Astrocyte of the cerebellum (primary cell): Measurements from ENCODE around the gene ITGA11.
A peak's percentile ranks its signal among the peaks of the same experiment; 100 is the strongest.

Experiments
- DNase-seq: peaks from one replicate; pipeline ENCODE4 v3.0.0-alpha.2; 2011; ENCODE audit warnings: low read depth
- H3K4me3 ChIP-seq: 2 replicates; pipeline ENCODE4 v1.5.1; 2011; ENCODE audit warnings: mild to moderate bottlenecking, low read depth, low read length, moderate library complexity
- CTCF ChIP-seq: IDR thresholded peaks from 2 replicates; pipeline ENCODE4 v1.5.1; 2012; ENCODE audit warnings: low read length, low read depth, moderate library complexity, mild to moderate bottlenecking; ENCODE audit errors: missing control alignments
- in situ Hi-C: cut with HindIII; loops from 2 replicates; pipeline ENCODE4 v1.10.0; 2017; ENCODE audit warnings: low sequenced_read_pairs

The ITGA11 gene

DNA sequence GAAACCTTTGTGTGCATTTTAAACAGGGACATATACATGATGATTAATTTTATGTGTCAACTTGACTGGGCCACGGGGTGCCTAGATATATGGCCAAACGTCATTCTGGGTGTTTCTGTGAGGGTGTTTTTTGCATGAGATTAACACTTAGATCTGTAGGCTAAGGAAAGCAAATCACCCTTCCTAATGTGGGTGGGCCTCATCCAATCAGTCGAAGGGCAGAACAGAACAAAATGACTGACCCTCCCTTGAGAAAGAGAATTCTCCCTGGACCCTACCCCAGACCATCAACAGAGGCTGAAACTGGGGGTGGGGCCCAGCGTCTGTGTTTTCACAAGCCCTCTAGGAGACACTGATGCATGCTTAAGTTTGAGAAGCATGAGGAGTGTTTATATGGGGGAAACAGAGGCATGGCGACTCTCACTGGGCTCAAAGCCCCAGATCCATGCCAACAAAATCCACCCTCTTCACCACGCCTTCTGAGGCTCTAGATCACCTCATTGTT, 56.2 kb downstream of the ITGA11 start:
- in situ Hi-C loops, result no loop called here
- no peak for TF ChIP-seq CTCF

DNA sequence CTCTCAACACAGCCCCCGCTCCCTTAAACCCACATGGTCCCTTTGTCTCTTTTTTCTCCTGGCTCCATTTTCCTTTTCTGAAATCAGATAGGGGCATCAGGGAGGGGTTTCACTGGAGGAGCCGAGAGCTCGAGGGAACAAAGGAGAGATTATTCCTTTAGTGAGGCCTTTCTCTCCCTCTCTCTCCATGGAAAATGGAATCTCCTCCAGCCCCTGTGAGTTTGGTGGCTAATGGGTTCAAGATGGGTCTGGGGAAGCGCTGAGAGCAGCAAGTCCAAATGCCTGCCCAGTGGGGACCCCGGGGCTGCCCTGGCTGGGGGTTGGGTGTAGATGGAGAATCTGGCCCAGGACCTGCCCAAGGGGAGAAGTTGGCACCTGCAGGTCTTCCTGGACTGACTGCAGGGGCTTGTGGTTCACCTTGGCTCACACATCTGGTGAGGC, 56.8 kb downstream of the ITGA11 start:
- DNase-seq, result no peak
- TF ChIP-seq CTCF, result no peak
- in situ Hi-C loops, result no loop called here
- no peak overlapping the region for H3K4me3 ChIP-seq

More for the DNA sequence above, 56.2 kb downstream of the ITGA11 start:
- DNase-seq, result no peak
- no peak overlapping the region for H3K4me3 ChIP-seq

DNA sequence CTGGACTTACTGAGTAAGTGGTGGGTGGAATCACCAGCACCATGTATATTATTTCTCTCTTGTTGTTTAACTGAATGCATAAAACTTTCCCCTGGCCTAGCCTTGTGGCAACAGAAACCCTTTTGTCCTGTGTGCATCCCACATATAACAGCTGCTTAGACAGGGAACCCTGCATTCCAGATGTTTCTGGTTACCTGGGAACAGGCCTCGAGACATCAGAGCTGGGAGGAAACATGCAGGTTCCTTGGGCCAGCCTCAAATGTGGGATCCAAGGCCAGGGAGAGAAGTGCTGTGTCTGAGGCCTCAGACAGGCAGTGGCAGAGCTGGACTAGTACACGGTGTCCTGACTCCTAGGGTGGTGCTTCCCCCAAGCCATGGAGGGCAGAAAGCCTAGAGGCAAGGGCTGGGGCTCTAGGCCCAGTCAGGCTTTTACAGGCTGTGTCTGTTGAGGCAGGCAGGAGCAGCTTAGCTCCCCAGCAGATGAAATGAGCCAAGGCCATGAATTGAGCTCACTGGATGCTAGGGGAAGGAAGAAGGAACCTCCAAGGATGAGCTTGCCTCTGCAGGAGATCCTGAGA, 57.7 kb downstream of the ITGA11 start:
- DNase-seq, result no peak
- in situ Hi-C loops, result no loop called here
- no peak for TF ChIP-seq CTCF
- H3K4me3 ChIP-seq, result no peak overlapping the region

DNA sequence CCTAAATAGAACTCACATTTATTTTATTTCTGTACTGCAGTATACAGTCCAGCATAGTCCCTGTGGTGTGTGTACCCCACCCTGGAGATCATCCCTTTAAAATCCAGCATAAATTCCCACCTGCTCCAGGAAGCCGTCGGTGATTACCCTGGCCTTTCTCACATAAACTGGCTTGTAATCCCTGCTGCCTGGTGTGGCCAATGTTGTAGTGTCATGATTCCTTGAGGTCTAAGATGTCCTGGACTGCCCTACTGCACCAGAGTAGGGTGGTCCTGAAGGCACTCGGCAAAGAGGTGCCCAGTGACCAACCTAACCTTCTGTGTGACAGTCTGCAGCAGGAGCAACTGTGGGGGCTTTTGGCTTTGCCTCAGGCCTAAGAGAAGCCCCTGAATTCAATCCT, 58.9 kb downstream of the ITGA11 start:
- no peak for TF ChIP-seq CTCF
- no peak overlapping the region for H3K4me3 ChIP-seq
- in situ Hi-C loops, result no loop called here
- no peak for DNase-seq

DNA sequence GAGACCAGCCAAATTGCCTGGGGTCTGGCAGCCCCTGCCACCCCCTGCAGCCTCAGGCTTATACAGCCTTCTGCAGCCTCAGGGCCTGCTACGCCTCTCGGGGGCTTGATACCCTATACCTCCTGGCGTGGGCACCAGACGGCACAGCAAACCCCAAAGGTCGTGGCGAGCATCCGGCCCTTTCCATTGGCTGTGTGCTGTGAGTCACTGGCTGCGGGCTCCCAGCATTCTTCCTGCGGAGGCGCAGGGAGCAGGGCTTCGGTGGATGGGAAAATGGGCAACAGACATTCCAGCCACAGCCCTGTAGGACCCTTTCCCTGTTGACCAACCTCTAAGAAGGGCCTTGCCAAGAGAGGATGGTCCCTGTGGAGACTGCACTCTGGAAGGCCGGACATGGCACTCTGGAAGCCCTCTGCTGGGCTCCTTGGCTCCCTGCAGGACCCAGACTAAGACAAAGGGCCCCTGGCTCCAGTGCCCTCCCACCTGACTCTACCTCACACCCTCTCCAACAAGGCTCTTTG, 59.6 kb downstream of the ITGA11 start:
- DNase-seq, result peak; percentile 45
- in situ Hi-C loops, result no loop called here
- peak; percentile 69 for TF ChIP-seq CTCF

GRCh38 chr15:68371851-68372250, 60.1 kb downstream of the ITGA11 start:
- no peak for TF ChIP-seq CTCF
- no peak overlapping the region for H3K4me3 ChIP-seq
- DNase-seq, result no peak
- in situ Hi-C loops, result no loop called here

More for the DNA sequence above, 59.6 kb downstream of the ITGA11 start:
- no peak overlapping the region for H3K4me3 ChIP-seq
